Stomach (tissue), 9 donors: ENCODE measurements around the gene OPN1LW. TPM values are rescaled to one million over a fixed set of nuclear protein-coding genes. Genes with fewer than 3 reads are reported as not detected.

Experiments used
- DNase-seq, 2 donors: peaks; one replicate each; pipeline versions ENCODE4 v3.0.0 to v3.0.0-alpha.2; 2013 to 2019
- H3K27ac ChIP-seq, 5 donors: fragments of 200-600 bp in 4 of 5; sonication (generic) in 4 of 5; one replicate each; pipeline ENCODE4 v1.5.1; 2013 to 2019; ENCODE audit warnings: mild to moderate bottlenecking in 1 of 5, moderate library complexity in 1 of 5
- H3K27me3 ChIP-seq, 3 donors: fragments of 200-600 bp; sonication (generic); one replicate each; pipeline ENCODE4 v1.5.1; 2017 to 2019; ENCODE audit warnings: mixed run types in 1 of 3
- H3K36me3 ChIP-seq, 4 donors: fragments of 200-600 bp; sonication (generic); 1 replicate in 3 of 4; 2 replicates in 1 of 4; pipeline ENCODE4 v1.5.1; 2016 to 2019
- H3K4me1 ChIP-seq, 4 donors: fragments of 200-600 bp; sonication (generic); one replicate each; pipeline ENCODE4 v1.5.1; 2016 to 2019
- H3K4me3 ChIP-seq, 4 donors: fragments of 200-600 bp; sonication (generic) in 3 of 4; one replicate each; pipeline ENCODE4 v1.5.1; 2016 to 2019; ENCODE audit warnings: mild to moderate bottlenecking in 1 of 4
- H3K9me3 ChIP-seq, 4 donors: fragments of 200-600 bp; sonication (generic); one replicate each; pipeline ENCODE4 v1.5.1; 2016 to 2019
- EP300 ChIP-seq: sonication (generic); formaldehyde crosslinking; IDR thresholded peaks from one replicate; pipeline ENCODE4 v1.6.1; 2017; ENCODE audit warnings: antibody characterized with exemption
- POLR2A ChIP-seq, 4 donors: fragments of 450-650 bp; IDR thresholded peaks; one replicate each; pipeline ENCODE4 v1.6.1; 2016; ENCODE audit warnings: antibody characterized with exemption in 4 of 4, control low read depth in 2 of 4, mild to moderate bottlenecking in 1 of 4, moderate library complexity in 1 of 4
- POLR2AphosphoS5 ChIP-seq, 3 donors: sonication (generic); formaldehyde crosslinking; IDR thresholded peaks; one replicate each; pipeline ENCODE4 v1.6.1; 2016; ENCODE audit warnings: antibody characterized with exemption in 3 of 3
- WGBS, 5 donors: extraction: QIAGEN DNeasy Blood & Tissue Kit in 3 of 5; methylation state at CpG; one replicate each; pipeline versions ENCODE4 v1.1.5 to v1.1.7; 2013 to 2018; 5-methylcytosine and 5-hydroxymethylcytosine counted together
- intact Hi-C: fragments of 100-400 bp; cut with DNase I; formaldehyde crosslinking; loops from one replicate; pipeline ENCODE4 v1.15.1; 2023; ENCODE audit warnings: low total_unique reads
- polyA plus RNA-seq, 3 donors: library from polyadenylated mRNA; stranded (reverse); fragments of 200-250 nt; gene quantifications; one replicate each; pipeline ENCODE4 v1.2.3, GENCODE V29; 2013
- total RNA-seq, 5 donors: library from RNA; depleted of rRNA; stranded (reverse); fragments of >200 nt; gene quantifications; one replicate each; pipeline versions ENCODE4 v1.1.0 to v1.2.3, GENCODE V29; 2014 to 2016
- TF ChIP-seq, protein P1 (sequence below), 7 experiments: fragments of 450-650 bp in 4 of 7; fragments of 200-600 bp in 3 of 7; sonication (generic) in 3 of 7; IDR thresholded peaks; one replicate each; pipeline ENCODE4 v1.5.1; 2016 to 2019; ENCODE audit warnings: antibody characterized with exemption in 7 of 7, control low read depth in 2 of 7, mild to moderate bottlenecking in 1 of 7
- donor health status: healthy with polysubstance abuse.
- donor health status: Bipolar disorder and iron deficiency.
- donor health status: healthy.

Gene OPN1LW
- total and polyA plus RNA-seq, 8 donors, result not detected

DNA sequence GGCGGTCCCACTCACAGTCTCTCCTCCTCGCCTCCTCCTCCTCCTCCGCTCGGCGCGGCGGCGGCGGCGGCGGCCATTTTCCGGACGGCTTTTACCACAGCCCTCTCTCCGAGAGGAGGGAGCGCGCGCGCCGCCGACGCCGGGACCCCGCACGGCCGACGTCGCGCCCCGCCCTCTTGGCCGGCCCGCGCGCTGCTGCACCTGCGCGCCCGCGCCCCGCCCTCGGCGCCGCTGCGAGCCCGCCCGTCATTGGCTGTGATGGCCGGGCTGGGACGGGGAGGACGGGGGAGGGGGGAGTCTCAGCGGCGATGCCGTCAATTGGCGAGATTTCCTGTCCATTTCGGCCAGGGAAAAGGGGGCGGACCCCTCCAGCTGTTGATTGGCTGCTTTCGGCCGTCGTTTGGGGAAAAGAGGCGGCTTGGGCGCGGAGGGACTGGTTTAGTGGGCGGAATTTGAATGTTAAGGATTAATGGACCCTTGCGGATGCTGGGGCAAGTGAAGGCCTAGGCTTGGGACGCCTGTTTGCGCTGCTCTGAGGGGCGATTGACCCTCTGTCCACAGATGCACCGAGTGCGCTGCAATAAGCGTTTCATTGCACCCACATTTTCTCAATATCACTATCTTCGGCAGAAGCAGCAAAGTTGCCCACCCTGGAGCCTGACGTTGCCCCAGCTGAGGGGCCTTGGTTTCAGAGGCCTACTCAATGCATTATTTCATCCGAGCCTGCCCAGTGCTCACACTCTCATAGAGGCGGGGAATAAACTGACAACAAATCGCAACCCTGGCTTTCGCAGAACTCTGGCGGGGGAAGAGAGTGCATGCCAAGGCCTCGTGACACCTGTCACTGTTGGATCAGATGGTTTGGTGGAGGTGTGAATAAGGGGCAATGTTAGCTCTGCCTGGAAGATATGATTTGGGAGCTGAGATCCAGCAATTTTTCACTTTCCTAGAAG is 46.2 kb upstream of the OPN1LW start, which contains the start of gene MECP2:
TSS of gene MECP2 (minus strand) at position 129 of the 953 bp plus-strand sequence.
- peak; percentile 92 to 97 for DNase-seq
- Histone ChIP-seq H3K36me3 (no peaks in the 10 kb centered on the region), H3K27me3 (peaks cover 0 to 10% (median 0%) of the 10 kb centered on the region in 3 donors), H3K4me1 (peaks cover 19 to 41% (median 28%) of the 10 kb centered on the region in 4 donors), H3K27ac (peak within 1 kb of the TSS; percentile 93 to 98 (median 96)), H3K4me3 (peak within 1 kb of the TSS; percentile 58 to 78 (median 74)), H3K9me3 (no peaks in the 10 kb centered on the region)
- 4 to 44% (median 20%) methylated on average over 15 to 68 of the region's 75 CpGs for WGBS, 5 donors
- intact Hi-C loops, result no loop called here
- TF ChIP-seq POLR2AphosphoS5 (IDR thresholded peaks at IDR 0.05), result peak; percentile 8 to 58 (median 41)
- TF ChIP-seq, protein P1, sequence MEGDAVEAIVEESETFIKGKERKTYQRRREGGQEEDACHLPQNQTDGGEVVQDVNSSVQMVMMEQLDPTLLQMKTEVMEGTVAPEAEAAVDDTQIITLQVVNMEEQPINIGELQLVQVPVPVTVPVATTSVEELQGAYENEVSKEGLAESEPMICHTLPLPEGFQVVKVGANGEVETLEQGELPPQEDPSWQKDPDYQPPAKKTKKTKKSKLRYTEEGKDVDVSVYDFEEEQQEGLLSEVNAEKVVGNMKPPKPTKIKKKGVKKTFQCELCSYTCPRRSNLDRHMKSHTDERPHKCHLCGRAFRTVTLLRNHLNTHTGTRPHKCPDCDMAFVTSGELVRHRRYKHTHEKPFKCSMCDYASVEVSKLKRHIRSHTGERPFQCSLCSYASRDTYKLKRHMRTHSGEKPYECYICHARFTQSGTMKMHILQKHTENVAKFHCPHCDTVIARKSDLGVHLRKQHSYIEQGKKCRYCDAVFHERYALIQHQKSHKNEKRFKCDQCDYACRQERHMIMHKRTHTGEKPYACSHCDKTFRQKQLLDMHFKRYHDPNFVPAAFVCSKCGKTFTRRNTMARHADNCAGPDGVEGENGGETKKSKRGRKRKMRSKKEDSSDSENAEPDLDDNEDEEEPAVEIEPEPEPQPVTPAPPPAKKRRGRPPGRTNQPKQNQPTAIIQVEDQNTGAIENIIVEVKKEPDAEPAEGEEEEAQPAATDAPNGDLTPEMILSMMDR (IDR thresholded peaks at IDR 0.05), result no peak

DNA sequence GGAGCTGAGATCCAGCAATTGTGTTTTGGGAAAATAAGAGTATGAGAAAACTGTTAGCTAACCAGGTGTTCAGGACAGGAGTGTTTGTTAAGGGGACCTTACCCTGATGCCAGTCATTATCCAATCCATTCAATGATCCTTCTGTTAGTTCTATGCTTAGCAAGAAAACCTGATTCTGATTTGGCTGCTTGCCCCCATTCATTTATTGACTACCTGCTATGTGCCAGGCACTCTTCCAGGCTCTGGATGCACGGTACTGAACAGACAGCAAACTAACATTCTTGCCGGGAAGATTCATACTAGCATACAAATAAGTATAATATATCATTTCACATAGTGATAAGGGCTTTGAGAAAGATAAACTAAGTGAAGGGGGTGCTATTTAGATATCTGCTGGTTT is 45.5 kb upstream of the OPN1LW start:
- Histone ChIP-seq H3K4me1 (peaks cover 18 to 35% (median 24%) of the 10 kb centered on the region in 4 donors), H3K9me3 (no peaks in the 10 kb centered on the region), H3K27ac (peak overlapping the region in 1 of 5 donors; percentile 73), H3K27me3 (peaks cover 0 to 10% (median 0%) of the 10 kb centered on the region in 3 donors), H3K36me3 (no peaks in the 10 kb centered on the region), H3K4me3 (peak overlapping the region in 1 of 4 donors; percentile 41)
- 28 to 64% (median 46%) methylated on average over 2 of the region's 2 CpGs for WGBS, 5 donors
- TF ChIP-seq, protein P1 (IDR thresholded peaks at IDR 0.05), result no peak
- TF ChIP-seq POLR2A (IDR thresholded peaks at IDR 0.05) (no peak), EP300 (no peak), POLR2AphosphoS5 (IDR thresholded peaks at IDR 0.05) (no peak)
- intact Hi-C loops, result no loop called here
- no peak for DNase-seq

DNA sequence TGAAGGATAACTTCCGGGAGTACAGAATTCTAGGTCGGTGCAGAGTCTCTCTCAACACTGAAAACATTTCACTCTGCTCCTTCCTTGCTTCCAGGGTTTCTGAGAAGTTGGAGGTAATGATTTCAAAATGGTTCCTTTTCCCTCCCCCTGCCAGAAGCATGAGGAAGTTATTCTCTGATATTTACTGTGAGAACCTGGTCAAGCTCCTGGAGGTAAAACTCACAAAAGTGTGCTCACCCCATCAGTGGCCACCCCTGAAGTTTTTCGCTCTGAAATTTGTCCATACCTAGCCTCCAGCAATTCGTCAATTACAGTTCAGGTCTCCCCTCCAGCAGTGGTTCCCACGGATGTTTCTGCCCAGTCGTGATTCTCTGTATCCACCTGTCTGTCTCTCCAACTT is 30.3 kb upstream of the OPN1LW start:
- H3K9me3 ChIP-seq, result peaks cover 0 to 6% (median 0%) of the 10 kb centered on the region in 4 donors
- H3K36me3 ChIP-seq, result no peaks in the 10 kb centered on the region
- DNase-seq, result no peak
- H3K27me3 ChIP-seq, result peaks cover 0 to 2% (median 0%) of the 10 kb centered on the region in 3 donors
- intact Hi-C loops, result no loop called here
- WGBS, 5 donors, result 42 to 66% (median 57%) methylated on average over 6 of the region's 6 CpGs
- no peak overlapping the region for H3K4me3 ChIP-seq
- TF ChIP-seq POLR2A (IDR thresholded peaks at IDR 0.05), result no peak
- TF ChIP-seq, protein P1 (IDR thresholded peaks at IDR 0.05), result no peak
- TF ChIP-seq EP300, result no peak
- no peak for TF ChIP-seq POLR2AphosphoS5 (IDR thresholded peaks at IDR 0.05)
- no peak overlapping the region for H3K27ac ChIP-seq
- no peaks in the 10 kb centered on the region for H3K4me1 ChIP-seq

DNA sequence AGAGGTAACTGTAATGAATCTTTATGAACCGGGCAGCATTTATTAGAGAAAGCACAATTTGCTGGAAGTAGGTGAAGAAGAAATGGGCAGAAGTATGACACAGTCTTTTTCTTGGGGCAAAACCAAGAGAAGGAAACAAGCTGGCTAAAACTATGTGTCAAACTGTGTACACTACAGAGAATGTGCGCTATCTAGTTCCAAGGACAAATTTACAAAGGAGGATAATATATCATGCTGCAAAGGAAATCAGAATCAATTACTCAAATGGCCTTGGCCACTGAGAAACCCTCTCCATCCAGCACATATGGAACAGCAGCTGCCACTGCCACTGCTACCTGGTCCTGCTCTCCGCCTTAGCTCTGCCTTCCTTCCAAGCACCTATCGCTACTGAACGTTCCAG is 29.4 kb upstream of the OPN1LW start:
- H3K4me3 ChIP-seq, result no peak overlapping the region
- H3K27me3 ChIP-seq, result peaks cover 0 to 2% (median 0%) of the 10 kb centered on the region in 3 donors
- H3K4me1 ChIP-seq, result no peaks in the 10 kb centered on the region
- no peak overlapping the region for H3K27ac ChIP-seq
- TF ChIP-seq POLR2AphosphoS5 (IDR thresholded peaks at IDR 0.05) (no peak), EP300 (no peak), POLR2A (IDR thresholded peaks at IDR 0.05) (no peak)
- TF ChIP-seq, protein P1 (IDR thresholded peaks at IDR 0.05), result no peak
- no peak for DNase-seq
- no peaks in the 10 kb centered on the region for H3K36me3 ChIP-seq
- H3K9me3 ChIP-seq, result peaks cover 0 to 6% (median 0%) of the 10 kb centered on the region in 4 donors
- intact Hi-C loops, result no loop called here
- 76 to 91% (median 82%) methylated on average over 5 of the region's 5 CpGs for WGBS, 5 donors
